ENCODE measurements around the gene CACFD1.

- TF ChIP-seq CTCF (IDR thresholded peaks at IDR 0.05; ENCODE audit: low read depth, low read length, poor library complexity, severe bottlenecking) (no peak), EZH2phosphoT487 (IDR thresholded peaks at IDR 0.05; ENCODE audit: borderline replicate concordance, low read length) (no peak)
Observed at GRCh38 chr9:133484671-133485437, 25.1 kb downstream of the CACFD1 start.

Measured in DOHH2 (cell line).